Right lobe of liver (tissue), 6 donors: ENCODE results near the gene GOLGA6A. TPM values are rescaled to one million over a fixed set of nuclear protein-coding genes. Genes with fewer than 3 reads are reported as not detected.

Experiments used
- ATAC-seq, 4 donors: fragments of 200-7000 bp; cut with Tn5 transposase; one replicate each; pipeline ENCODE4 v1.9.1; 2020; ENCODE audit warnings: mild to moderate bottlenecking in 4 of 4, moderate library complexity in 4 of 4
- DNase-seq, 3 donors: peaks; one replicate each; pipeline ENCODE4 v3.0.0-alpha.2; 2020
- H3K27ac ChIP-seq, 3 donors: fragments of 200-600 bp; one replicate each; pipeline ENCODE4 v1.8.0; 2022
- H3K27me3 ChIP-seq, 2 donors: fragments of 200-600 bp; one replicate each; pipeline ENCODE4 v1.8.0; 2022
- H3K36me3 ChIP-seq, 4 donors: fragments of 200-600 bp; sonication (generic) in 1 of 4; one replicate each; pipeline versions ENCODE4 v1.5.1 to v1.8.0; 2017 to 2022; ENCODE audit warnings: control low read depth in 1 of 4
- H3K4me1 ChIP-seq, 4 donors: fragments of 200-600 bp; sonication (generic) in 1 of 4; one replicate each; pipeline versions ENCODE4 v1.5.1 to v1.8.0; 2017 to 2022; ENCODE audit warnings: control low read depth in 1 of 4
- H3K4me3 ChIP-seq, 3 donors: fragments of 200-600 bp; one replicate each; pipeline ENCODE4 v1.8.0; 2022
- H3K9me3 ChIP-seq, 4 donors: fragments of 200-600 bp; sonication (generic) in 1 of 4; one replicate each; pipeline versions ENCODE4 v1.5.1 to v1.8.0; 2017 to 2022; ENCODE audit warnings: control low read depth in 1 of 4
- POLR2A ChIP-seq: fragments of 450-650 bp; IDR thresholded peaks from one replicate; pipeline ENCODE4 v1.6.1; 2017; ENCODE audit warnings: antibody characterized with exemption, mild to moderate bottlenecking
- WGBS: methylation state at CpG from one replicate; pipeline ENCODE4 v1.1.6; 2018; ENCODE audit warnings: low coverage, low lambda C conversion rate; ENCODE audit not compliant: insufficient coverage; ENCODE audit errors: missing lambda C conversion rate; 5-methylcytosine and 5-hydroxymethylcytosine counted together
- intact Hi-C, 2 donors: fragments of 100-400 bp; cut with DNase I; formaldehyde crosslinking; loops; one replicate each; pipeline versions ENCODE4 v1.11.2 to v1.14.1; 2022
- total RNA-seq, 6 experiments: library from RNA; depleted of rRNA in 2 of 6; stranded (reverse); fragments of >200 nt in 2 of 6; fragmentation: NEBNext Ultra II Directional in 3 of 6; extraction: Animal tissue kit (Norgen Biotek cat#: 25700) in 3 of 6; gene quantifications; one replicate each; pipeline versions ENCODE4 v1.1.0 to v1.2.4, GENCODE V29; 2016 to 2023
- TF ChIP-seq, protein P1 (sequence below), 4 donors: fragments of 200-600 bp in 3 of 4; fragments of 450-650 bp in 1 of 4; IDR thresholded peaks; one replicate each; pipeline versions ENCODE4 v1.5.1 to v1.8.0; 2016 to 2022; ENCODE audit warnings: antibody characterized with exemption in 4 of 4, mild to moderate bottlenecking in 2 of 4
- donor health status: DM: no; HTN: yes; CAD: no.
- donor health status: DM: no; HTN: no; CAD: no.
- donor health status: DM: no; HTN: no; CAD: no.
- donor health status: DM: no; HTN: yes; CAD: no.
- donor health status: DM: no; HTN: yes; CAD: no.

Gene GOLGA6A
- total RNA-seq, 6 experiments from 2014 or later = 0.35 to 1.6 (median 0.72) TPM

- WGBS = 71% methylated on average over 3 of the region's 3 CpGs
- no peaks in the 10 kb centered on the region for H3K4me1 ChIP-seq
- no peaks in the 10 kb centered on the region for H3K27me3 ChIP-seq
- H3K36me3 ChIP-seq = peaks cover 0 to 35% (median 10%) of the 10 kb centered on the region in 4 donors
- H3K27ac ChIP-seq = no peak overlapping the region
- ATAC-seq = no peak
- TF ChIP-seq, protein P1, sequence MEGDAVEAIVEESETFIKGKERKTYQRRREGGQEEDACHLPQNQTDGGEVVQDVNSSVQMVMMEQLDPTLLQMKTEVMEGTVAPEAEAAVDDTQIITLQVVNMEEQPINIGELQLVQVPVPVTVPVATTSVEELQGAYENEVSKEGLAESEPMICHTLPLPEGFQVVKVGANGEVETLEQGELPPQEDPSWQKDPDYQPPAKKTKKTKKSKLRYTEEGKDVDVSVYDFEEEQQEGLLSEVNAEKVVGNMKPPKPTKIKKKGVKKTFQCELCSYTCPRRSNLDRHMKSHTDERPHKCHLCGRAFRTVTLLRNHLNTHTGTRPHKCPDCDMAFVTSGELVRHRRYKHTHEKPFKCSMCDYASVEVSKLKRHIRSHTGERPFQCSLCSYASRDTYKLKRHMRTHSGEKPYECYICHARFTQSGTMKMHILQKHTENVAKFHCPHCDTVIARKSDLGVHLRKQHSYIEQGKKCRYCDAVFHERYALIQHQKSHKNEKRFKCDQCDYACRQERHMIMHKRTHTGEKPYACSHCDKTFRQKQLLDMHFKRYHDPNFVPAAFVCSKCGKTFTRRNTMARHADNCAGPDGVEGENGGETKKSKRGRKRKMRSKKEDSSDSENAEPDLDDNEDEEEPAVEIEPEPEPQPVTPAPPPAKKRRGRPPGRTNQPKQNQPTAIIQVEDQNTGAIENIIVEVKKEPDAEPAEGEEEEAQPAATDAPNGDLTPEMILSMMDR (IDR thresholded peaks at IDR 0.05) = no peak
- no peak for TF ChIP-seq POLR2A
- no peaks in the 10 kb centered on the region for H3K9me3 ChIP-seq
- no peak overlapping the region for H3K4me3 ChIP-seq
- intact Hi-C loops = no loop called here
- DNase-seq = no peak
These were observed 53.7 kb downstream of the GOLGA6A start for GRCh38 chr15:74028646-74029045.

GRCh38 chr15:74027688-74028087, 54.7 kb downstream of the GOLGA6A start:
- no peaks in the 10 kb centered on the region for H3K4me1 ChIP-seq
- H3K27me3 ChIP-seq = no peaks in the 10 kb centered on the region
- 63% methylated on average over 3 of the region's 3 CpGs for WGBS
- DNase-seq = no peak
- TF ChIP-seq POLR2A = no peak
- TF ChIP-seq, protein P1 (IDR thresholded peaks at IDR 0.05) = no peak
- intact Hi-C loops = no loop called here
- no peaks in the 10 kb centered on the region for H3K9me3 ChIP-seq
- H3K36me3 ChIP-seq = peaks cover 0 to 38% (median 15%) of the 10 kb centered on the region in 4 donors
- H3K27ac ChIP-seq = no peak overlapping the region
- no peak overlapping the region for H3K4me3 ChIP-seq
- ATAC-seq = no peak

GRCh38 chr15:74025436-74025835, 56.9 kb downstream of the GOLGA6A start:
- TF ChIP-seq, protein P1 (IDR thresholded peaks at IDR 0.05) = no peak
- no peak for TF ChIP-seq POLR2A
- H3K4me3 ChIP-seq = no peak overlapping the region
- no peaks in the 10 kb centered on the region for H3K9me3 ChIP-seq
- H3K27me3 ChIP-seq = no peaks in the 10 kb centered on the region
- 83% methylated on average over 1 of the region's 5 CpGs for WGBS
- no peaks in the 10 kb centered on the region for H3K4me1 ChIP-seq
- no peak for DNase-seq
- H3K27ac ChIP-seq = no peak overlapping the region
- intact Hi-C loops = no loop called here
- peak in 2 of 4 donors; percentile 39 to 67 for ATAC-seq
- peaks cover 0 to 39% (median 15%) of the 10 kb centered on the region in 4 donors for H3K36me3 ChIP-seq

GRCh38 chr15:74024687-74025086, 57.7 kb downstream of the GOLGA6A start:
- H3K4me3 ChIP-seq = no peak overlapping the region
- H3K9me3 ChIP-seq = no peaks in the 10 kb centered on the region
- no peak overlapping the region for H3K27ac ChIP-seq
- no peak for TF ChIP-seq POLR2A
- TF ChIP-seq, protein P1 (IDR thresholded peaks at IDR 0.05) = no peak
- DNase-seq (no peak), ATAC-seq (peak in 1 of 4 donors; percentile 8)
- no CpG with 5 or more reads among the region's 2 CpGs for WGBS
- intact Hi-C loops = no loop called here
- H3K4me1 ChIP-seq = no peaks in the 10 kb centered on the region
- H3K36me3 ChIP-seq = peaks cover 0 to 39% (median 15%) of the 10 kb centered on the region in 4 donors
- H3K27me3 ChIP-seq = no peaks in the 10 kb centered on the region
